Measurements from ENCODE around the gene PLEKHM3.
"Not testable (repeated sequence)": the region's sequence is repeated elsewhere in the genome, so short reads cannot be mapped to it uniquely, and the experiment has no call there.

PLEKHM3 gene

DNA sequence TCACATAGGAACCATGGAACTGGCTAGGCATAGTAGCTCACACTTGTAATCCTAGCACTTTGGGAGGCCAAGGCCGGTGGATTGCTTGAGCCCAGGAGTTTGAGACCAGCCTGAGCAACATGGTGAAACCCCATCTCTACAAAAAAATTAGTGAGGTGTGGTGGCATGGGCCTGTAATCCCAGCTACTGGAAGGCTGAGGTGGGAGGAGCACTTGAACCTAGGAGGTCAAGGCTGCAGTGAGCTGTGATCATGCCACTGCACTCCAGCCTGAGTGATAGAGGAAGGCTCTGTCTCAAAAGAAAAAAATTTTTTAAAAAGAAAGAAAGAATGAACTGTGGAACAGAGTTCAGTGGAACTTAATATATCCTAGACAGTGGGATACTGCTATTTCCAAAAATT is 76.1 kb downstream of the PLEKHM3 start:
- not testable (repeated sequence) for DNase-seq

DNA sequence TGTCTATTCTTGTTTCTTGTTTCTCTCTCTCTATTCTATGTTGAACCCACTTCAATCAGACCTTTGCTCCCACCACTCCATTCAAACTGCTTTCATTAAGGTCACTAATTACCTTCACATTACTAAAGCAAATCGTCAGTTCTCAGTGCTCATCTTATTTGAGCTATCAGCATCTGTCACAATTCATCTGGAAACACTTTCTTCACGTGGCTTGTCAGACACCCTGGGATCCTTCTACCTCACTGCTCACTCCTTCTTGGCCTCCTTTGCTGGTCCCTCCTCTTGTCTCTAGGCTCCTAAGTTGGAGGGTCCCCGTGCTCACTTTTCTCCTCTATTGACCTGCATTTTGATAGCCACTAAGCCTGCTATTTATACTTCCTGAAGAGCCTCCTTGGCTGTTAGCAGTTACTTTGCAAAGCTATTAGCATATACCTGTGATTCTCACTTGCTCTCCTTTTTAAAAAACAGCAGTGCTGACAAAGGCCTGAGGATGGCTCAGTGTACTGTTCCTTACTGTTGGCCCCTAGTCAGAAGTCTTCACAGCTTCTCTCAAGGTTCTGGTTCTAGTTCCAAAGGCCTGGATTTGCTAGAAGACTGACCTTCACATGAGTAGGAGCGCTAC is 80.2 kb downstream of the PLEKHM3 start:
- no peak for DNase-seq

DNA sequence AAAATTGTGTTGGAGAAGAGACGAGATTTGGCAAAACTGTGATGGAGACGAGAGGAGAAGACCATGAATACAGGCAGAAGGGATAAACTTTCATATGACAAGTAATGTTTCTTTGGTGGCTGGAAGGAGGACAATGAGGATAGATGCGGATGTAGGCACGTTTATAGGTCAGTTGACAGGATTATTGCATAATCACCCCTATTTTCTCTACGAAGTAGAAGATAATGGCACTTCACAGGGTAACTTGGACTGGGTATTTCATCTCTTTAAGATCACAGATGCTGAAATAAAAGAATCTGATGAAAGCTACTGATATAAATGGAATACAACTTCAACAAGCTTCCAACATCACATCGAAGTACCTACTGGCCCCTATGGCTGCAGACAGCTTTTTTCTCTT is 81.0 kb downstream of the PLEKHM3 start:
- DNase-seq, result no peak

DNA sequence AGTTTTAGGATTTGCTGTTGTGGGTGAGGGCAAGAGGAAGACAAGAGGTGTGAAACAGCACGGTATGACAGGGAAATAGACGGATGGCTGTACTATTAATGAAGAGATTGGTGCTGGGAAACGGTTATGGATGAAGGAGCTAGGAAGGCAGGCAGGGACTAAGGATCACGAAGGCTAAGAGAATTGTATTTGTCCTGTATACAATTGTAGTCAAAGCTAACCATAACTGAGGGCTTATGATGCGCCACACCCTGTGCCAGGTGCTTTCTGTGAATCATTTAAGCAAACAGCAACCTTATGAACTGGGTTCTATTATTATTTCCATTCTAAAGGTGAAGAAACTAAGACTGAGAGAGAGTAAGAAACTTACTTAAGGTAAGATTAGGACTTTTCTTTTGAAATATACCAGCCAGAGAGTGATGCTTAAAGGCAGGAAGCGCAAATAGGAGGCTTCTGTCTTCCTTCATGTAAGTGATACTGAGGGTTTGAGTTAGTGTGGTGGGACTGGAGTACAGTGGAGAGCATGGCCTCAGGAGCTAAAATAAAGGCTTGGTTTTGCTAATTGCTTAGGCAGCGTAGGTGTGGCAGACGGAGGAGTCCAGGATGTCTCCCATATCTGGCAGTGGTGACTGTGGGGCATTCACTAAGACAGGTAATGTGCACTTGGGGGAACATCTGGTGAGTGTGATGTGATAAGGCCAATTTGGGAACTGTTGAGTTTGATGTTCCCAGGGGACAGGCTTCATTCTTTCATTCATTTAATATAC is 85.8 kb downstream of the PLEKHM3 start:
- no peak for DNase-seq

DNA sequence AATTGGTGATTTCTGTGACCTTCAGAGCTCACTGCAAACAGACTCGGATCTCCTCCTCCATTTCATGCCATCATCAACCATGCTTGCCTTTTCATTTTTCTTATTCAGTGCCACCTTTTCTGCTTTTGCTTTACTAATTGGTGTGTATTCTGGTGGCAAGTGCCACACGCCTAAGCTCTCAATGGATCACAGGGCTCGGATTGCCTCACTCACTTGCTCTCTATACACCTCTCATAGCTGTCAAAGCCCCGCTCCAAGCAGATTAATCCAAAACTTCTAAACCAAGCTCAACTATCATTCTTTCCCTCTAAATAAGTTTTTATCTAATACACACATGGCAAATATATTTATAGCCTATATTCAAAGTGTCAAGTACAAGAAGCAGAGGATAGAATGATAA is 86.4 kb downstream of the PLEKHM3 start:
- DNase-seq, result no peak

DNA sequence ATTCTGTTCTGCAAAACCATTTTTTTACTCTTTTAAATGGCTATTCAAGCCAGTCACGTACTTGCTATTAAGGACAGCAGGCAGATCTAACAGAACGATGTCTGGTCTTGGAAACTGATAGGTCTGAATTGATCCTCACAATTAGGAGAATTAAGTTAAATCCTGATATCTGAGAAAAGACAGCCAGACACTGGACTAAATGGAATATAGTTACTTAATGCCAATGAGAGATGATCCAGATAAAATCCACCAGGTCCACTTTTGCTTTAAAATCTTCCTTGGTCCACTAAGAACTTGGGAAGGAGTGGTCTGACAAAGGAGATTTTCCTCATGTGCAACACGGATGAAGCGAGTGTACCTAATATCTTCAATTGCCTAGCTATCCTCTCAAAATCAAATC is 86.9 kb downstream of the PLEKHM3 start:
- DNase-seq, result no peak

DNA sequence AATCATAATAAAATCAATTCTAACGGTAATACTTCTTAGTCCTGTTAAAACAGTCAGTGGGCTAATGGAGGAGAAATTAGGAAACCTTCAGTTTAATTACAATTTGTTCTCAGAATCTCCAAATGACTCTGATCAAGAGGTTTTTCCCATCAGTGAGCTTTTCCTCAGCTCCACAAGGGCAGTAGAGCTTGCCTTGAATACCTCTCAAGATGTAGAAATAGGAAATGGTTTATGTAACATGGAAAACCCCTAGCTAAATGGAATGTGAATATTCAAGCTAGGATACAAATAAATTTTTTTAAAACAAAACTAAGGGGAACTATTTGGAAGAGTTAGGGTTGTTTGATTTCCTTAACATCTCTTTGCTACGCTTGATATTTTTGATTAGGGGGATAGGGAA is 87.5 kb downstream of the PLEKHM3 start:
- no peak for DNase-seq

DNA sequence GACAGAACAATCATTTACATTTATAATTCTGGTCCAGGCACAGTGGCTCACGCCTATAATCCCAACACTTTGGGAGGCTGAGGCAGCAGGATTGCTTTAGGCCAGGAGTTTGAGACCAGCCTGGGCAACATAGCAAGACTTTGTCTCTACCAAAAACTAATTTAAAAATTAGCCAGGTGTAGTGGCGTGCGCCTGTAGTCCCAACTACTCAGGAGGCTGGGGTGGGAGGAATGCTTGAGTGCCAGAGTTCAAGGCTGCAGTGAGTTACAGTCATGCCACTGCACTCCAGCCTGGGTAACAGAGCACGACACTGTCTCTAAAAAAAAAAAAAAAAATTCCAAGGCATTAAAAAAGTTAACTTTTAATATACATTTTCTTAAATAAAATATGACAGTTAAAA is 88.1 kb downstream of the PLEKHM3 start:
- no peak for DNase-seq

DNA sequence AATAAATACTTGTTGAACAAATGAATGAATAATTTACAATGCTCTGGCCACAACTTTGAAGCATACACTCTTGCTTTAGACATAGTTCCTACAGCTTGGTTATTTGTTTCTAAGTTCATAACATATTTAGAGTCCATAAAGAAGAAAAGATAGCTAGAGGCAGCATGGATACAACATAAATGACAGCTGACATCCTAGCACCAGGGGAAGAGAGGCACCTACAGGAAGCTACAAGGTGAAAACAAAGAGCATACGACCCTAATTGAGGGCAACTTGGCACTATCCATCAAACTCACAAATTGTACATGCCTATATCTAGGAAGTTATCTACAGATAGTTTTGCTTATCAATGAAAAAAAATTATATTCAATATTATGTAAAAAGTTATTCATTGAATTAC is 88.9 kb downstream of the PLEKHM3 start:
- DNase-seq, result no peak

DNA sequence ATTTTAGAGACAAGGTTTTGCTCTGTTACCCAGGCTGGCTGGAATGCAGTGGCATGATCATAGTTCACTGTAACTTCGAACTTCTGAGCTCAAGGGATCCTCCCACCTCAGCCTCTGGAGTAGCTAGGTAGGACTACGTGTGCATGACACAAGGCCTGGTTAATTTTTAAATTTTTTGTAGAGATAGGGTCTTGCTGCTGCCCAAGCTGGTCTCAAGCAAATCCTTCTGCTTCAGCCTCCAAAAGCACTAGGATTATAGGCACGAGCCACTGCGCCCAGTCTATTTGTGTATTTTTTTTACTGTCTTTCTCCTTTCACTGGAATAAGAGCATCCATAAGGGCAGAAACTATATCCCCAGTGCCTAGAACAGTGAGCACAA is 89.3 kb downstream of the PLEKHM3 start:
- no peak for DNase-seq

DNA sequence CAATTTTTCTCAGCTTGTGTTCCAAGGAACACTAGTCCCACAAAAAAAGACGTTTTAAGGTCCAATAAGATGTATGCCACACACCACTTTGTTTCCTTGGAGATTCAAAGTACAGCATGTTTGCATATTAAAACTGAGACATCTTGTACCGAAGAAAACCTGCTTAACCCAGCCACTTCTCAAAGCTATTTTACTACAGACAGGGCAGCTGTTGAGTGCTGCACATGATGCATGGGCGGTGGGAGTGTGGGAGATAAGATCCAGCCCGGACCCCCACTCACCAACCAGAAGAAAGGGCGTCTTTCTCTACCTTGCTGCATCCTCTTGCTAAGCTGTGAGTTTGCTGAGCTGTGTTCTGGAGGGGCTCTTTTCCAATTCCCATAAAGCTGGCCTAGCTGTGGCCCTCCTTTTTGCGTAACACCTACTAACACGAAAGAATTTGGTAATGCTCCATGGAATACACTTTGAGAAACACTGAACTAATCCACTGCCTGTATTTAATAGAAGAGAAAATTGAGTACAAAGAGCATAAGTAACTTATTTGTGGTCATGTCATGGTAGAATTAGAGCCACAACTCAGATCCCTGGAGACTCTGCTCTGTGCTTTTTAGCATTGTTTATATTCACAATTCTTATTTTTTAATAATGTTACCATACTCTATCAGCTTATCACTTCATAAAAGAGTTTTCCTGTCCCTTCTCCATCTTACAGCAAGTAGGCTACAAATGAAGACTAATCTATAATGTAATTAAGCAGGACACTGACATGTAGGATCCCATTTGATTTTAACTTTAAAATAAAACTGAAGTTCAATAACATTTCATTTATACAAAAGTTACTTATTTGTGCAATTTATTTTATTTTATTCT is 90.0 kb downstream of the PLEKHM3 start:
- DNase-seq, result no peak

DNA sequence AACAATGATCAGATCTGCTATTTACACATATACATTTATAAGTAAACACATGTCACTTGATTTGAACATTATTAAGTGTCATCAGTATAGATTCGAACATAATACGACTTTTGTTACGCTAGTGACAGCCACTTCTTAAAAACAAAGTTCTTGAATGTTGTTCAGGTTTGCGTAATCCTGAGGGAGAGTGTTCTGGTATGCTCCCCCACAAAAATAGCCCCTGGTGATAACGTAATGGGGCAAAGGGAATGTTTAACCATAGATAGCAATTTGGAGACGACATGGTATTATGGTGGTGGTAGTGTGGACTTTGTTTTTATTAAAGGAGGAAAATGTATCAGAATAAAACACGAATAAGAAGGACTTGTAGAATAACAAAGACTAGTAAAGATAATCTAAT is 90.6 kb downstream of the PLEKHM3 start:
- DNase-seq, result no peak

DNA sequence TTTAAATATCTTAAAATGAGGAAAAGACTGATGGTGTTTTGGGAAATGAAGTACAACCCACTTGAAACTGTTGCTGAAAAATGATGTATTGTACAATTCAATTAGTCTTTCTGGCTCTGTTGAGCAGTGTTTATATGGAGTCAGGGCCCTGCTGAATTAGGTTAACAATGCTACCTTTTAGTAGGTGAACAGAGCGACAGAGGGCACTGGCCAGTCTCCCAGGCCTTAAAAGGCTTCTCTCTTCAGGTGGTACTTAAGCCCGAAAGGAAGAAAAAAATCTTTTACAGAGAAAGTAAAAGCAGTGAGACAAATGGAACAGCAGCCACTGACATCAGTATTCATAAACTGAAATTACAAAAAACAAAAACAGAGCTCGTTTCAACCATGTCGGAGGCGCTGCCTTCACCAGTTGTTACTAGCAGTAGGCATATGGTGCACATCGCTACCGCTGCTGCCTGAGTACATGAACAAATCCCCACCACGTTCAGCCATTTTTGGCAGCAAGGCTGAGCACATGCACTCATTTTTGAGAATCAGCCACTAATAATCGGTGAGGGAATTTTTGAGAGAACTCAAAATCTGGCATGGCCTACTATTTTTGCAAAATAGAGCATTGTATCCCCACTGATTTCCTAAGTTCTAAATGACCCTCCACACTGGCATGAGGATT is 91.8 kb downstream of the PLEKHM3 start:
- peak in 1 of 2 experiments; percentile 9 for DNase-seq

DNA sequence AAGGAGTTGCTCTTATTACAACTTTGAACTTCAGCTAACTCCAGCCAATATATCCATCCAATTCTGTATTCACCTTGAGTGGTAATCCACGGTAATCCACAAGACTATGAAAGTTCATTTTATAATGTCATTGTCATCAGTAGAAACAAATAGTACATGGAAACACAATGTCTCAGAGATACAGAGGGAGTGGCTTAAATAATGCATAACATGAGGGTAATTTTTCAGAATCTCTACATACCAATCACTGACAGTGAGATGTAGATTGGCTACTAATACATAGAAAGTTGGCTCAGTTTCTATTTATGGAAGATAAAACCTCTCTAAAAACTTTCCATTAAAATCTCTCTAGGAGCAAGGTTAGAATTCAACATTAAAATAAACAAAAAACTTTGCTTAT is 93.2 kb downstream of the PLEKHM3 start:
- no peak for DNase-seq

DNA sequence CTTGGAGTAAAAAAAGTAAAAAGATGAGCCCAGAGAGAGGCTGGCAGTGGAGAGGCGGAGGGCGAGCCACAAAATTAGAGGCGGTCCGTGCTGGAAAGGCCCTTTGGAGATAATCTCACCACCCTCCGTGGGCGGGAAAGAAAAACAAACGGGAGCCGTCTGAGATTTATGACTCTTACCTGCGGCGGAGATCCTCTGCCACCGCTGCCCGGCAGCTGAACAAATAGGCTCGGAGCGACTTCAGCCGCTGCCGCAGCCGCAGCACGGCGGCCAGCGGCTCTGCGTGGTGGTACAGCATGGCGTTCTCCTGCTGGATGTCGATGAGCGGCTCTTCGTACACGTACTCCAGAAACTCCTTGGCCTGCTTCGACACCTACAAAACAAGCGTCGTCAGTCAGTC is 94.6 kb downstream of the PLEKHM3 start:
- no peak for DNase-seq

DNA sequence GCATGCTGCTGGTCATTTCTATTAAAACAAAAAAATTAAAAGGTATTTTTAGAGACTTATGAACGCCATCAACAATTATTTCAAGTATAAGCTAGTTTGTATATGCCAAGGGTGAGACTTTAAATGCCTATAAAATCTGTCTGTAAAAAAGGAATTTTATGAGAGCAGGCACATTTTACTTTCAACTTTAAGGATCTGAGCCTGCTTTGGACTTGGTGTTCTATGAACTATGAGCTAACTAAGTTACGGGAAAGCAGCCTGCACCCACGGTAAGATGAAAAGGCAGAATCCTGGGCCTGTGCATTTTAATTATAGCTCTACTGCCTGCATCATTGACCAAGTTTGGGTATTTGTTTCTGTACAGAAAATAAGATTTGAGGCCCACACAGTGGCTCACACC is 95.4 kb downstream of the PLEKHM3 start:
- no peak for DNase-seq

DNA sequence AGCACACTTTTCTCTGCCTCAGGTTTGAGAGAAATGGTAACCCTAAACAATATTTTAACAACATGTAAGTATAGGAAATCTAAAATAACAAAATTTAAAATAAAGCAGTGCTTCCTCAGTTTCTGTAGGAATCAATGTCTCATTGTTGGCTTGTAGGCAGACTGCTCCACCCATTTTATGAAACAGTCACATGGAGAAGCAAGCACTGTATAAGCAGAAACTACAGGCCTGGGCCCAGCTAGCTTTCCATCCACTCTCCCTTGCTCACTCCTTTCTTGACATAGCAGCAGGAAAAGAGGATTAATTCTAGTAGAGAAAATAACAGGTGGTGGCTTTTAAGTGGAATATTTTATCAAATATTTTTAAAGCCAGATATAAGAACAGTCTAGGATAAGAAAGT is 97.2 kb downstream of the PLEKHM3 start:
- DNase-seq, result no peak

DNA sequence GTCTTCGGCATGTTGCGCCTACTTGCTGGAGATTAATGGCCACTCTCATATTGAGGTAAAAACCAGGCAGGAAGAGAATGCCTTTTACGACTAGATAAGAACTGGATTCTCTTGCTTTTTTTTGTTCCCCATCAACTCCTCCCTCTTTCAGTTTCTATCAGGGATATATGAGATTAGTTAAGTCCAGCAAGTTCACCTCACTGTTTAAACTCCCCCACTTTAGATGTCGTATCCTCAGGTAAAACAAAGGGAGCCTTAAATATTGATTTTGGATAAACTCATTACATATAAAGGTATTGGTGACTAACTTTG is 98.4 kb downstream of the PLEKHM3 start:
- DNase-seq, result no peak

DNA sequence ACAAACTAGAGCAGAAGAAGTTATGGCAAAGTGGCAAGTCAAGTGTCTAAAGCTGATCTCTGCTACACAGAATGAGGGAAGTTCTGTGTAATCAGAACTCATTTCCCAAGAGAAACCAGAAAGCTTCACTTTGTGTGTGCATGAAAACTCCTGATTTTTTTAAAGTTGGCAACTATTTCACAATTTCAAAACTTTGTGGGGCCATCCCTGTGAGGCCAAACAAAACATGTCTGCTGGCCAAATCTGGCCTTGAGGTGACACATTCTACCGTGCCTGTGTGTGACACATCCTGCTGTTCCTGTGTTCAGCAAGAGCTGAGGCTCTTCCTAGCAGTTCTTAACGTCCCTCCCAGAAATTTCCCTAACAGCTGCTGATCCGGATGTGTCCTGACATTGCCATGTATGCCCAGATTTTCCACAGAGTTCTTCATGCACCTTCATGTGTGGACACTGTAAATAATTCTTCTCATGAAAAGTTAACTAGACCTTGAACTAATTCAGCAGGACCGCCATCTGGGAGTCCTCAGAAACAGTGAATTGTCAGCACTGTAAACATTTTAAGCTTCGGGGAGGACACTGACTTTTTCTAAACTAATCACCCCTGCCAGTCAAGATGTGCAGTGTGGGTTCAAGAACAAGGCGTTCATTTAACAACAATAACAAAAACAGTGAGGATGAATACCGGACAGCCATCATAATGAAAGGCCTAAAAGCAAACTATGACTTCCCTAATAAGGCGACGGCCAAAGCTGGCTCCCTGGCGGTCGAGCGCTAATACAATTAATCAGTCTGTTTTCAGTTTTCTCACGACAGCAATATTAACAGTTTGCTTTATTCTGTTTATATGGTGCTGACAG is 99.0 kb downstream of the PLEKHM3 start:
- DNase-seq, result no peak

DNA sequence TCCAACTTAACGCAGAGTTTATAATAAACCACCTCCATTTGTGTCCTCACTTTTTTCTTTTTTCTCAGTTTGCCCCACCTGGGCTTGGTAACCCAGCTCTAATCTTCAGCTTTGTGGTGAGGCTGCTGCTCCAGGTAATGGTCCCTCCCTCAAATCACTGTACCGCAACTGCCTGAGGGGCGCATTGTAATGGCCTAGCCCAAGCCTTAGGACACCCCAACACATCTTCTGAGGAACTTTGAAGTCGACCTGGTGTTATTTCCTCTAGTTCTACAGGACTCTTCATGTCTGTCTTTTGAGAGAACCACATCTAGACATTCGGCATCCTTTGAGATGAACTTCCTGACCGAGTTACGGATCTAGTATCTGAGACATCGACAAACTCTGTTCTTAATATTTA is 99.7 kb downstream of the PLEKHM3 start:
- DNase-seq, result no peak

DNA sequence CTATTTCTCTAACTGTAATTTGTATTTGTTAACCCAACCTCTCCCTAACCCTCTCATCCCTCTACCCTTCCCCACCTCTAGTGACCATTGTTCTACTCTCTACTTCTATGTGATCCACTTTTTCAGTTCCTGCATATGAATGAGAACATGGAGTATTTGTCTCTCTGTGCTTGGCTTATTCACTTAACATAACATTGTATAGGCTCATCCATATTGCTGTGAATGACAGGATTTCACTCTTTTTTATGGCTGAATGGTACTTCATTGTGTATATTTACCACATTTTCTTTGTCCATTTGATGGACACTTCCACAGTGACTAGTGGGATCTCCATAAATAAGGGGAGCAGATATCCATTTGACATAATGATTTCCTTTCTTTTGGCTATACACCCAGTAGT is 103.7 kb downstream of the PLEKHM3 start:
- DNase-seq, result no peak

DNA sequence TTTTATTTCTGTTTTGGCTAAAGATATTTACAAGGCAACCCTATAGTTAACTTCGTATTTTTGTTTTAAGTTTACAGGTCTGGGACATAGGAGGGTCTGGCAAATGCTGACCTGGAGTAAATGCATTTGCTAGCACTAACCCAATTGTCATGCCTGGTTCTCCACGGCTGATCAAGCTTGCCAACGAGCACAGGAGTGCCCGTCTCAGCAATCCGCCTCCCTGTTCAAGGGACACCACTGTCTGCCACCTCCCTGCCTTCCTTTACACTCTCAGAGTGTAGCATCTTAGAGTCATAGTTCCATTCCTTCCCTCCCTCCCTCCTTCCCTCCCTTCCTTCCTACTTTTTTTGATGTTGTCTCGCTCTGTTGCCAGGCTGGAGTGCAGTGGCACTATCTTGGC is 104.6 kb downstream of the PLEKHM3 start:
- DNase-seq, result no peak

DNA sequence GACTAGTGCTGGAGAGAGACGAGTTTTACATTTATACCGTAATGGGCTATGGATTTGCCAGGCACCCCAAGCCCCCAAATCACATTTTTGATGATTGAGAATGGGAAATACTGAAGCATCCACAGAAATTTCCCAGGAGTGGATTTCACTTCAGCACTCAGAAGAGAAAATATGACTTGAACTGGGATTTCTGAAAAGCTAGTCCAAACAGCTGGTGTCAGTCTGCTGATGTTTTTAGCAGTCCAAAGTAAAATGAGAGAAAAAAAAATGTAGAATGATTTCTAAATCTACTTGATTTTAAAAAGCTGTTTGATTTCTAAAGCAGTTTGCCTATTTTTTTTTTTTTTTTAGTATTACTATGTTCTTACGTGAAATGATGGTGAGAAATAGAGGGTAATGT is 105.0 kb downstream of the PLEKHM3 start:
- DNase-seq, result no peak
